OCI-LY1 (cell line): ENCODE measurements around the gene MMRN2.

ENCODE experiments used
- CTCF ChIP-seq: fragments of 200-600 bp; sonication (generic), shearing (Covaris generic); IDR thresholded peaks from 2 replicates; pipeline ENCODE4 v1.5.1; 2017; ENCODE audit warnings: mild to moderate bottlenecking, antibody characterized with exemption, low read length, moderate library complexity, mixed read lengths
- EZH2 ChIP-seq: fragments of 200-600 bp; sonication (generic), shearing (Covaris generic); IDR thresholded peaks from 2 replicates; pipeline ENCODE4 v1.8.0; 2017; ENCODE audit warnings: borderline replicate concordance, mixed run types, mild to moderate bottlenecking, antibody characterized with exemption, low read length, moderate library complexity, mixed read lengths

GRCh38 chr10:86970162-86970981 is 13.0 kb upstream of the MMRN2 start:
- no peak for TF ChIP-seq EZH2
- no peak for TF ChIP-seq CTCF
